IMR-90 (cell line): ENCODE measurements around the gene ALDH3B2. TPM values are rescaled to one million over a fixed set of nuclear protein-coding genes. Genes with fewer than 3 reads are reported as not detected.

Experiments
- ATAC-seq: fragments of 200-7000 bp; cut with Tn5 transposase; 2 replicates; pipeline ENCODE4 v1.9.1; 2020; ENCODE audit warnings: low read depth, mild to moderate bottlenecking, moderate library complexity
- BruUV-seq: library from RNA; stranded (reverse); fragments of 400-500 nt; replicated peaks from 2 replicates; lab custom pipeline; 2021; lab: Mats Ljungman, UMichigan
- CTCF ChIA-PET: fragments of 300-600 bp; formaldehyde crosslinking; extraction: SDS; loops from one replicate; lab custom pipeline; 2021; ENCODE audit warnings: antibody characterized with exemption; lab: Yijun Ruan, JAX
- POLR2A ChIA-PET: fragments of 300-600 bp; sonication (Branson Sonifier 250); formaldehyde crosslinking; loops from one replicate; lab custom pipeline; 2022; ENCODE audit warnings: antibody characterized with exemption; ENCODE audit not compliant: unreplicated experiment; lab: Charles Lee
- DNase-seq: peaks from one replicate; pipeline ENCODE4 v3.0.0; 2013
- H2AFZ ChIP-seq: replicated peaks from 2 replicates; pipeline ENCODE3; 2013; ENCODE audit warnings: low read length, mild to moderate bottlenecking; ENCODE audit not compliant: poor library complexity
- H2AK5ac ChIP-seq: 2 replicates; pipeline ENCODE4 v1.6.1; 2013; ENCODE audit warnings: low read depth, low read length, inconsistent platforms
- H2AK9ac ChIP-seq: replicated peaks from 2 replicates; pipeline ENCODE3; 2013; ENCODE audit warnings: mild to moderate bottlenecking, low read depth, low read length, moderate library complexity; ENCODE audit not compliant: poor library complexity
- H2BK120ac ChIP-seq: 2 replicates; pipeline ENCODE4 v1.6.1; 2013; ENCODE audit warnings: low read depth, low read length, inconsistent platforms
- H2BK15ac ChIP-seq: 3 replicates; pipeline ENCODE4 v1.6.1; 2013; ENCODE audit warnings: low read depth, low read length, inconsistent platforms
- H2BK20ac ChIP-seq: 2 replicates; pipeline ENCODE4 v1.6.1; 2013; ENCODE audit warnings: low read depth, mild to moderate bottlenecking, inconsistent platforms, low read length, moderate library complexity
- H2BK5ac ChIP-seq: 2 replicates; pipeline ENCODE4 v1.6.1; 2013; ENCODE audit warnings: mild to moderate bottlenecking, low read depth, low read length, inconsistent platforms; ENCODE audit not compliant: poor library complexity, severe bottlenecking
- H3K14ac ChIP-seq: replicated peaks from 2 replicates; pipeline ENCODE4 v1.6.1; 2013; ENCODE audit warnings: low read depth, low read length, inconsistent platforms
- H3K18ac ChIP-seq: 2 replicates; pipeline ENCODE4 v1.6.1; 2013; ENCODE audit warnings: low read depth, low read length, control low read depth
- H3K23ac ChIP-seq: 2 replicates; pipeline ENCODE4 v1.6.1; 2013; ENCODE audit warnings: low read depth, low read length, inconsistent platforms
- H3K27ac ChIP-seq: 2 replicates; pipeline ENCODE4 v1.5.1; 2013; ENCODE audit warnings: mild to moderate bottlenecking, control low read depth, low read length; ENCODE audit not compliant: insufficient read depth
- H3K27me3 ChIP-seq: 2 replicates; pipeline ENCODE4 v1.6.1; 2013; ENCODE audit warnings: low read length; ENCODE audit not compliant: control insufficient read depth, insufficient read depth
- H3K36me3 ChIP-seq: 2 replicates; pipeline ENCODE4 v1.6.1; 2013; ENCODE audit warnings: low read length, mixed read lengths; ENCODE audit not compliant: control insufficient read depth, insufficient read depth
- H3K4ac ChIP-seq: 2 replicates; pipeline ENCODE4 v1.6.1; 2013; ENCODE audit warnings: low read depth, low read length, inconsistent platforms
- H3K4me1 ChIP-seq: 2 replicates; pipeline ENCODE4 v1.6.1; 2013; ENCODE audit warnings: low read length, mixed read lengths; ENCODE audit not compliant: control insufficient read depth, insufficient read depth
- H3K4me2 ChIP-seq: 2 replicates; pipeline ENCODE4 v1.6.1; 2013; ENCODE audit warnings: low read depth, mild to moderate bottlenecking, control low read depth, low read length, moderate library complexity
- H3K4me3 ChIP-seq: 2 replicates; pipeline ENCODE4 v1.5.1; 2013; ENCODE audit warnings: low read depth, mild to moderate bottlenecking, control low read depth, low read length, moderate library complexity; ENCODE audit not compliant: insufficient read depth
- H3K56ac ChIP-seq: 2 replicates; pipeline ENCODE4 v1.6.1; 2013; ENCODE audit warnings: low read length, inconsistent platforms; ENCODE audit not compliant: insufficient read depth; ENCODE audit errors: extremely low read depth
- H3K79me1 ChIP-seq, 2 experiments: 2 replicates each; pipeline ENCODE4 v1.6.1; 2013; ENCODE audit warnings: low read length in 2 of 2, inconsistent platforms in 1 of 2, low read depth in 1 of 2
- H3K9ac ChIP-seq: 2 replicates; pipeline ENCODE4 v1.6.1; 2013; ENCODE audit warnings: low read depth, low read length, control low read depth
- H3K9me1 ChIP-seq: 2 replicates; pipeline ENCODE4 v1.6.1; 2013; ENCODE audit warnings: low read length, inconsistent platforms; ENCODE audit not compliant: insufficient read depth
- H3K9me3 ChIP-seq: 2 replicates; pipeline ENCODE4 v1.6.1; 2013; ENCODE audit warnings: low read length; ENCODE audit not compliant: control insufficient read depth, insufficient read depth
- H4K20me1 ChIP-seq: 2 replicates; pipeline ENCODE4 v1.6.1; 2013; ENCODE audit warnings: low read length, inconsistent platforms; ENCODE audit not compliant: insufficient read depth
- H4K5ac ChIP-seq: 2 replicates; pipeline ENCODE4 v1.6.1; 2013; ENCODE audit warnings: mild to moderate bottlenecking, low read depth, low read length, control low read depth
- H4K8ac ChIP-seq, 2 experiments: 2 replicates each; pipeline ENCODE4 v1.6.1; 2013; ENCODE audit warnings: low read depth in 2 of 2, low read length in 2 of 2, control low read depth in 1 of 2, inconsistent platforms in 1 of 2
- H4K91ac ChIP-seq: 2 replicates; pipeline ENCODE4 v1.6.1; 2013; ENCODE audit warnings: low read depth, low read length, inconsistent platforms; ENCODE audit not compliant: insufficient read depth
- CEBPB ChIP-seq: IDR thresholded peaks from 2 replicates; pipeline ENCODE4 v1.6.1; 2012; ENCODE audit warnings: low read depth, low read length, improper control_type of control experiment
- CHD1 ChIP-seq: IDR thresholded peaks from 2 replicates; pipeline ENCODE4 v1.6.1; 2012; ENCODE audit warnings: low read depth, low read length, improper control_type of control experiment
- FOS ChIP-seq: fragments of 150-350 bp; IDR thresholded peaks from 2 replicates; pipeline ENCODE4 v1.6.1; 2016; ENCODE audit warnings: low read depth, low read length
- MAZ ChIP-seq: IDR thresholded peaks from 2 replicates; pipeline ENCODE4 v1.6.1; 2012; ENCODE audit warnings: low read depth, mild to moderate bottlenecking, low read length, improper control_type of control experiment, moderate library complexity, borderline replicate concordance
- MXI1 ChIP-seq: IDR thresholded peaks from 2 replicates; pipeline ENCODE4 v1.6.1; 2012; ENCODE audit warnings: low read depth, mild to moderate bottlenecking, low read length, moderate library complexity, borderline replicate concordance
- NFE2L2 ChIP-seq: fragments of 150-350 bp; IDR thresholded peaks from 2 replicates; pipeline ENCODE4 v1.6.1; 2016; ENCODE audit warnings: low read depth, mild to moderate bottlenecking, low read length
- POLR2A ChIP-seq: IDR thresholded peaks from 2 replicates; pipeline ENCODE4 v1.6.1; 2012; ENCODE audit warnings: mild to moderate bottlenecking, low read depth, low read length
- RCOR1 ChIP-seq: IDR thresholded peaks from 2 replicates; pipeline ENCODE4 v1.6.1; 2012; ENCODE audit warnings: mild to moderate bottlenecking, low read length, improper control_type of control experiment; ENCODE audit not compliant: insufficient replicate concordance
- RFX5 ChIP-seq: IDR thresholded peaks from 2 replicates; pipeline ENCODE4 v1.8.0; 2012; ENCODE audit warnings: low read depth, mild to moderate bottlenecking, low read length, moderate library complexity
- SMC3 ChIP-seq: fragments of 150-350 bp; IDR thresholded peaks from 2 replicates; pipeline ENCODE4 v1.6.1; 2016; ENCODE audit warnings: low read depth, mild to moderate bottlenecking, antibody characterized with exemption, low read length, moderate library complexity
- WGBS, 2 experiments: methylation state at CpG; one replicate each; pipeline versions ENCODE4 v1.1.5 to v1.1.7; 2013; ENCODE audit warnings: missing lambda C conversion rate in 2 of 2; ENCODE audit not compliant: insufficient read length in 1 of 2; ENCODE audit errors: extremely low coverage in 2 of 2; 5-methylcytosine and 5-hydroxymethylcytosine counted together
- dilution Hi-C: fragments of 300-500 bp; cut with HindIII; formaldehyde crosslinking; loops from one replicate; pipeline ENCODE4 v1.14.3; 2018; ENCODE audit warnings: low sequenced_read_pairs; ENCODE audit not compliant: unreplicated experiment
- in situ Hi-C: fragments of 300-500 bp; cut with MboI; formaldehyde crosslinking; loops from 3 replicates; pipeline ENCODE4 v1.14.3; 2019; ENCODE audit warnings: low sequenced_read_pairs, inconsistent platforms, mixed read lengths
- intact Hi-C: fragments of 100-400 bp; cut with micrococcal nuclease; formaldehyde crosslinking; loops from 2 replicates; pipeline ENCODE4 v1.10.0; 2022
- polyA plus RNA-seq, 3 experiments: library from polyadenylated mRNA; depleted of rRNA; stranded (reverse); fragments of >200 nt; gene quantifications; 2 replicates each; pipeline ENCODE4 v1.2.3, GENCODE V29; 2012; ENCODE audit warnings: low replicate concordance in 1 of 3
- total RNA-seq: library from RNA; depleted of rRNA; stranded (reverse); fragments of >200 nt; gene quantifications from 2 replicates; pipeline ENCODE4 v1.2.3, GENCODE V29; 2012
- TF ChIP-seq, protein P1 (sequence below): fragments of 150-350 bp; IDR thresholded peaks from 2 replicates; pipeline ENCODE4 v1.6.1; 2017; ENCODE audit warnings: mild to moderate bottlenecking, antibody characterized with exemption, low read length, low read depth

Gene ALDH3B2
- total and polyA plus RNA-seq, 2 of the 4 experiments (the other 2 are of a cell fraction), result not detected

DNA sequence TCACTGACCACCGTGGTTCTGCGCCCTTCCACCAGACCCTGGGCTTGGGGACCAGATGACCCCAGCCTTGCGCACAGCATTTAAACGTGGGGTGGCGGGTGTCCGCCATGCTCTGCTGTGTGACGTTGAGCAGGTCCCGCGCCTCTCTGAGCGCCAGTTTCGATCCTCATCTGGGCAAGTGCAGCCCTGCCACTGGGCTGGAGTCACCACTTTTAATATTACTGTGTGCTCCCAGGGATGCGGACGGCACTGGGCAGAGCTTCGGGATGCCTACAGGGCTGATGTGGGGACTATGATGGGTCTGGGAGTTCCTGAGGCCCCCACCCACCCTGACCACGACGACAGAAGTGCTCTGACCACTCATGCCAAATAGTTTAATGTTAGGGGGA lies 43.5 kb downstream of the ALDH3B2 start:
- no peak for ATAC-seq
- Histone ChIP-seq H4K20me1 (no peaks in the 10 kb centered on the region), H2BK5ac (no peak overlapping the region), H3K9me3 (no peaks in the 10 kb centered on the region), H4K8ac (peak overlapping the region; percentile 74 to 80; a peak in 2 of 4 replicates), H3K4me2 (peak overlapping the region; percentile 89), H4K5ac (peak overlapping the region; percentile 52; the same call in 1 of the 2 replicates), H3K4me3 (peak overlapping the region; percentile 88), H3K56ac (no peak overlapping the region), H3K79me1 (no peaks in the 10 kb centered on the region), H2AK5ac (peak overlapping the region; percentile 46; the same call in 1 of the 2 replicates), H3K18ac (no peak overlapping the region), H3K14ac (peak overlapping the region; percentile 73; the same call in 1 of the 2 replicates), H4K91ac (peak overlapping the region; percentile 70; the same call in 1 of the 2 replicates), H3K36me3 (no peaks in the 10 kb centered on the region), H3K4ac (peak overlapping the region; percentile 70), H2BK15ac (no peak overlapping the region), H3K9ac (peak overlapping the region; percentile 75), H3K4me1 (0 out of 2 replicates have a peak, but pooled peaks cover 3% of the 10 kb centered on the region), H2AFZ (peak overlapping the region; percentile 100), H3K27me3 (peaks cover 5% of the 10 kb centered on the region; the same call in 1 of the 2 replicates), H2AK9ac (peak overlapping the region; percentile 91), H3K27ac (peak overlapping the region; percentile 47), H3K23ac (peak overlapping the region; percentile 56; the same call in 1 of the 2 replicates), H2BK20ac (no peak overlapping the region), H2BK120ac (no peak overlapping the region), H3K9me1 (peaks cover 4% of the 10 kb centered on the region; the same call in 1 of the 2 replicates)
- dilution Hi-C loops (no loop called here), intact Hi-C loops (no loop called here), in situ Hi-C loops (no loop called here)
- CTCF ChIA-PET, result interaction anchor here (1.0 to 2.0 kb wide), 2 partner anchors 12 to 27 kb away, joined by 3 to 7 read pairs; no protein-coding TSS in a partner anchor
- no peak for DNase-seq
- WGBS, 2 experiments, result 73% methylated on average over 3 of the region's 16 CpGs; no CpG with 5 or more reads in 1 of the 2 experiments
- TF ChIP-seq RCOR1 (no peak), CHD1 (no peak), CEBPB (no peak), SMC3 (no peak), MXI1 (no peak), RFX5 (no peak), FOS (no peak), NFE2L2 (no peak), MAZ (no peak), POLR2A (no peak)
- TF ChIP-seq, protein P1, sequence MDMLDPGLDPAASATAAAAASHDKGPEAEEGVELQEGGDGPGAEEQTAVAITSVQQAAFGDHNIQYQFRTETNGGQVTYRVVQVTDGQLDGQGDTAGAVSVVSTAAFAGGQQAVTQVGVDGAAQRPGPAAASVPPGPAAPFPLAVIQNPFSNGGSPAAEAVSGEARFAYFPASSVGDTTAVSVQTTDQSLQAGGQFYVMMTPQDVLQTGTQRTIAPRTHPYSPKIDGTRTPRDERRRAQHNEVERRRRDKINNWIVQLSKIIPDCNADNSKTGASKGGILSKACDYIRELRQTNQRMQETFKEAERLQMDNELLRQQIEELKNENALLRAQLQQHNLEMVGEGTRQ, result no peak
- BruUV-seq, result no TSS peak
- POLR2A ChIA-PET, result no interaction called here
